PC-3 (cell line): ENCODE results near the gene HHIPL1.

Experiments used
- CTCF ChIP-seq: fragments of 300-600 bp; sonication (generic); conservative IDR thresholded peaks from 2 replicates; pipeline ENCODE4 v1.5.1; 2017; ENCODE audit warnings: antibody characterized with exemption, low read depth, mild to moderate bottlenecking, low read length
- EZH2phosphoT487 ChIP-seq: fragments of 300-600 bp; sonication (generic); IDR thresholded peaks from 2 replicates; pipeline ENCODE4 v1.6.1; 2018; ENCODE audit warnings: mild to moderate bottlenecking, antibody characterized with exemption, low read length, borderline replicate concordance

- TF ChIP-seq CTCF (no peak), EZH2phosphoT487 (no peak)
Observed at GRCh38 chr14:99663386-99664057, 18.6 kb downstream of the HHIPL1 start.
